PC-9 (cell line): ENCODE measurements around the gene LIN28B. TPM values are rescaled to one million over a fixed set of nuclear protein-coding genes. Genes with fewer than 3 reads are reported as not detected.

Experiments used
- BruUV-seq: library from RNA; stranded (reverse); fragments of 400-500 nt; replicated peaks from 2 replicates; lab custom pipeline; 2021; lab: Mats Ljungman, UMichigan
- CTCF ChIA-PET: fragments of 300-600 bp; sonication (Branson Sonifier 250); formaldehyde crosslinking; loops from one replicate; lab custom pipeline; 2022; ENCODE audit warnings: antibody characterized with exemption; lab: Charles Lee
- POLR2A ChIA-PET: fragments of 300-600 bp; sonication (Branson Sonifier 250); formaldehyde crosslinking; loops from one replicate; lab custom pipeline; 2022; ENCODE audit warnings: antibody characterized with exemption; ENCODE audit not compliant: unreplicated experiment; lab: Charles Lee
- DNase-seq, 2 experiments: peaks; one replicate each; pipeline versions ENCODE4 v3.0.0 to v3.0.0-alpha.2; 2015 to 2022; ENCODE audit warnings: mixed read lengths in 1 of 2
- H2AFZ ChIP-seq: fragments of 200-600 bp; sonication (generic); 2 replicates; pipeline ENCODE4 v1.8.1; 2017; ENCODE audit warnings: antibody characterized with exemption
- H3F3A ChIP-seq: fragments of 200-600 bp; sonication (generic); 2 replicates; pipeline ENCODE4 v1.8.1; 2017; ENCODE audit warnings: antibody characterized with exemption, mild to moderate bottlenecking, low read depth; ENCODE audit not compliant: insufficient read depth
- H3K27ac ChIP-seq: fragments of 200-600 bp; sonication (generic); 2 replicates; pipeline ENCODE4 v1.6.1; 2016; ENCODE audit warnings: mixed run types
- H3K27me3 ChIP-seq: fragments of 200-600 bp; sonication (generic); 2 replicates; pipeline ENCODE4 v1.6.1; 2016; ENCODE audit warnings: low read depth, mixed run types; ENCODE audit not compliant: insufficient read depth
- H3K36me3 ChIP-seq: fragments of 200-600 bp; sonication (generic); 2 replicates; pipeline ENCODE4 v1.6.1; 2016; ENCODE audit warnings: low read depth, mixed run types
- H3K4me1 ChIP-seq: fragments of 200-600 bp; sonication (generic); replicated peaks from 2 replicates; pipeline ENCODE4 v1.6.1; 2016; ENCODE audit warnings: mixed run types; ENCODE audit not compliant: insufficient read depth
- H3K4me2 ChIP-seq: fragments of 200-600 bp; sonication (generic); 2 replicates; pipeline ENCODE4 v1.6.1; 2017; ENCODE audit warnings: mixed run types
- H3K4me3 ChIP-seq: fragments of 200-600 bp; sonication (generic); 2 replicates; pipeline ENCODE4 v1.6.1; 2016; ENCODE audit warnings: mixed run types
- H3K79me2 ChIP-seq: fragments of 200-600 bp; sonication (generic); 2 replicates; pipeline ENCODE4 v1.6.1; 2017; ENCODE audit warnings: low read depth, mixed run types
- H3K9me2 ChIP-seq: fragments of 200-600 bp; sonication (generic); 2 replicates; pipeline ENCODE4 v1.8.1; 2017; ENCODE audit warnings: mild to moderate bottlenecking; ENCODE audit not compliant: insufficient read depth
- H3K9me3 ChIP-seq: fragments of 200-600 bp; sonication (generic); 2 replicates; pipeline ENCODE4 v1.8.1; 2016; ENCODE audit warnings: low read depth; ENCODE audit not compliant: insufficient read depth
- H4K20me1 ChIP-seq: fragments of 200-600 bp; sonication (generic); 2 replicates; pipeline ENCODE4 v1.8.1; 2017; ENCODE audit not compliant: insufficient read depth
- EZH2 ChIP-seq: fragments of 200-600 bp; sonication (generic); IDR thresholded peaks from 2 replicates; pipeline ENCODE4 v1.8.0; 2017; ENCODE audit warnings: antibody characterized with exemption, low read depth
- intact Hi-C: fragments of 100-400 bp; cut with micrococcal nuclease; formaldehyde crosslinking; loops from one replicate; pipeline ENCODE4 v1.10.0; 2022; ENCODE audit not compliant: unreplicated experiment
- total RNA-seq: library from RNA; stranded (reverse); gene quantifications from 2 replicates; pipeline ENCODE4 v1.2.3, GENCODE V29; 2021
- TF ChIP-seq, protein P1 (sequence below): fragments of 200-600 bp; sonication (generic); conservative IDR thresholded peaks from 2 replicates; pipeline ENCODE4 v1.6.1; 2017; ENCODE audit warnings: mixed run types, antibody characterized with exemption, mild to moderate bottlenecking, moderate library complexity

The LIN28B gene
- total RNA-seq, 1 experiment from 2014 or later: not detected

DNA sequence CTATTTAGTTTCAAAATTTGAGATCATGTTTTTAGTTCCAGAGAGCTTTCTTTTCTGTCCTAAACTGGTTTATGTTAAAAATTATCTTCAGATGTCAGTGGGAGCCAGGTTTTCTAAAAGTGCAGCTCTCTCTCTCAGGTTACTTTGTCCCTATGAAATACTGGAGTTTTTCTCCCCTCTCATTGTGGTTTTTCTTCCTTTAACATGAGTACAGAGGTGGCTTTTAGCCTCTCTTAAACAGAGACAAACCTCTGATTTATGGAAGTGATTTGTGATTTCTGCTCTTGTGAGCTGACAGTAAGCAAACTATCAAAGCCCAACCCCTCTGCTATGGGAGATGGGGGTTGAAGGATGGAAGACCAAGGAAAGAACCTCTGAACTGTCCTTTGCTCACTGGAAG lies 85.7 kb downstream of the LIN28B start:
- no TSS peak for BruUV-seq
- no peaks in the 10 kb centered on the region for H3K27me3 ChIP-seq
- no peak for DNase-seq
- 0 out of 2 replicates have a peak, but pooled peaks cover 5% of the 10 kb centered on the region for H3K4me1 ChIP-seq
- no peak overlapping the region for H3K4me2 ChIP-seq
- no peak overlapping the region for H3K27ac ChIP-seq
- peak overlapping the region; percentile 71 for H2AFZ ChIP-seq
- H3K36me3 ChIP-seq: no peaks in the 10 kb centered on the region
- no peaks in the 10 kb centered on the region for H3K9me2 ChIP-seq
- no peaks in the 10 kb centered on the region for H3K79me2 ChIP-seq
- ChIA-PET CTCF (no interaction called here), POLR2A (no interaction called here)
- H3F3A ChIP-seq: no peaks in the 10 kb centered on the region
- TF ChIP-seq, protein P1, sequence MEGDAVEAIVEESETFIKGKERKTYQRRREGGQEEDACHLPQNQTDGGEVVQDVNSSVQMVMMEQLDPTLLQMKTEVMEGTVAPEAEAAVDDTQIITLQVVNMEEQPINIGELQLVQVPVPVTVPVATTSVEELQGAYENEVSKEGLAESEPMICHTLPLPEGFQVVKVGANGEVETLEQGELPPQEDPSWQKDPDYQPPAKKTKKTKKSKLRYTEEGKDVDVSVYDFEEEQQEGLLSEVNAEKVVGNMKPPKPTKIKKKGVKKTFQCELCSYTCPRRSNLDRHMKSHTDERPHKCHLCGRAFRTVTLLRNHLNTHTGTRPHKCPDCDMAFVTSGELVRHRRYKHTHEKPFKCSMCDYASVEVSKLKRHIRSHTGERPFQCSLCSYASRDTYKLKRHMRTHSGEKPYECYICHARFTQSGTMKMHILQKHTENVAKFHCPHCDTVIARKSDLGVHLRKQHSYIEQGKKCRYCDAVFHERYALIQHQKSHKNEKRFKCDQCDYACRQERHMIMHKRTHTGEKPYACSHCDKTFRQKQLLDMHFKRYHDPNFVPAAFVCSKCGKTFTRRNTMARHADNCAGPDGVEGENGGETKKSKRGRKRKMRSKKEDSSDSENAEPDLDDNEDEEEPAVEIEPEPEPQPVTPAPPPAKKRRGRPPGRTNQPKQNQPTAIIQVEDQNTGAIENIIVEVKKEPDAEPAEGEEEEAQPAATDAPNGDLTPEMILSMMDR: no peak
- TF ChIP-seq EZH2: no peak
- H4K20me1 ChIP-seq: no peaks in the 10 kb centered on the region
- intact Hi-C loops: no loop called here
- no peak overlapping the region for H3K4me3 ChIP-seq
- H3K9me3 ChIP-seq: no peaks in the 10 kb centered on the region

DNA sequence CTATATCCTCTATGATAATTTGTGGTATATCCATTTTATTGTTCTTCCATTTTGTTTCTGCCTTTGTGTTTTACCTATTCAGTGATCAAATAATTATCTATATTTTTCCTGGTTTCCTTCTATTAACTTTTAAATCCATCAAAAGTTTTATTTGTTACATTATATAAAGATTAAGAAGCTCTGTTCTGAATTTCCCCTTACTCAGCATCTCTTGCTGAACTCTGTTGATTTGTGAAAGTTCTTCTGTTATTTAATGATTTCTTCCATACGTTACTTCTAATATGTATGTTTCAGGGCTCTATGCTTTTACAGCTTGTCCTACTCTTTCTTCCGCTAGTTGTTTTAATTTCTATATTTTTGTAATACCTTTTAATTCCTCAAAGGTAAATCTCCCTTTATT lies 87.1 kb downstream of the LIN28B start:
- CTCF ChIA-PET: no interaction called here
- Histone ChIP-seq H3F3A (no peaks in the 10 kb centered on the region), H2AFZ (no peak overlapping the region), H3K4me3 (no peak overlapping the region), H3K79me2 (no peaks in the 10 kb centered on the region), H3K27me3 (no peaks in the 10 kb centered on the region), H3K9me3 (no peaks in the 10 kb centered on the region), H3K4me2 (no peak overlapping the region), H3K4me1 (0 out of 2 replicates have a peak, but pooled peaks cover 5% of the 10 kb centered on the region), H3K36me3 (no peaks in the 10 kb centered on the region), H4K20me1 (no peaks in the 10 kb centered on the region), H3K9me2 (no peaks in the 10 kb centered on the region), H3K27ac (no peak overlapping the region)
- TF ChIP-seq, protein P1: no peak
- no peak for TF ChIP-seq EZH2
- intact Hi-C loops: no loop called here
- no peak for DNase-seq
- no TSS peak for BruUV-seq
- POLR2A ChIA-PET: no interaction called here

DNA sequence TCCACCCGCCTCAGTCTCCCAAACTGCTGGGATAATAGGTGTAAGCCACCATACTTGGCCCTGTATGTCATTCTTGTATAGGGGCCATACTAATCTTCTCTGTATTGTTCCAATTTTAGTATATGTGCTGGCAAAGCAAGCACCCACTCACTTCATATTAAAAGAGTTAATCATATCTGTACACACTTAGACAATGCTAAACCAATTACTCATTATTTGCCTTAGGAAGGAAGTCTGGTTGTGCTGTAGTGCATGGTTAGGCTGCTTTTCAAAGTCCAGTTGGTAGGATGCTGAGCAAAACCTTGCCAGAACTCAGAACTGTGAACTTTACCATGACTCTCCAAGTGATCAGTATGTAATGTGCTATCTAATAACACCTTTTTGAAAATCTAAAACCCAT lies 88.6 kb downstream of the LIN28B start:
- H3K79me2 ChIP-seq: no peaks in the 10 kb centered on the region
- H2AFZ ChIP-seq: no peak overlapping the region
- ChIA-PET CTCF (no interaction called here), POLR2A (no interaction called here)
- H3K36me3 ChIP-seq: no peaks in the 10 kb centered on the region
- H3K27me3 ChIP-seq: no peaks in the 10 kb centered on the region
- 0 out of 2 replicates have a peak, but pooled peaks cover 5% of the 10 kb centered on the region for H3K4me1 ChIP-seq
- no peaks in the 10 kb centered on the region for H3F3A ChIP-seq
- no peak for DNase-seq
- H3K4me3 ChIP-seq: no peak overlapping the region
- no peaks in the 10 kb centered on the region for H3K9me2 ChIP-seq
- BruUV-seq: no TSS peak
- H3K4me2 ChIP-seq: no peak overlapping the region
- H3K9me3 ChIP-seq: no peaks in the 10 kb centered on the region
- TF ChIP-seq, protein P1: no peak
- no peak for TF ChIP-seq EZH2
- no peak overlapping the region for H3K27ac ChIP-seq
- intact Hi-C loops: no loop called here
- no peaks in the 10 kb centered on the region for H4K20me1 ChIP-seq
